OCI-M1 (cell line): ENCODE results near the gene MYH1.
"Not testable (repeated sequence)": the region's sequence is repeated elsewhere in the genome, so short reads cannot be mapped to it uniquely, and the experiment has no call there.

Experiments
- DNase-seq: peaks from one replicate; lab custom pipeline; 2025; lab: John Stamatoyannopoulos, UW

Gene MYH1

DNA sequence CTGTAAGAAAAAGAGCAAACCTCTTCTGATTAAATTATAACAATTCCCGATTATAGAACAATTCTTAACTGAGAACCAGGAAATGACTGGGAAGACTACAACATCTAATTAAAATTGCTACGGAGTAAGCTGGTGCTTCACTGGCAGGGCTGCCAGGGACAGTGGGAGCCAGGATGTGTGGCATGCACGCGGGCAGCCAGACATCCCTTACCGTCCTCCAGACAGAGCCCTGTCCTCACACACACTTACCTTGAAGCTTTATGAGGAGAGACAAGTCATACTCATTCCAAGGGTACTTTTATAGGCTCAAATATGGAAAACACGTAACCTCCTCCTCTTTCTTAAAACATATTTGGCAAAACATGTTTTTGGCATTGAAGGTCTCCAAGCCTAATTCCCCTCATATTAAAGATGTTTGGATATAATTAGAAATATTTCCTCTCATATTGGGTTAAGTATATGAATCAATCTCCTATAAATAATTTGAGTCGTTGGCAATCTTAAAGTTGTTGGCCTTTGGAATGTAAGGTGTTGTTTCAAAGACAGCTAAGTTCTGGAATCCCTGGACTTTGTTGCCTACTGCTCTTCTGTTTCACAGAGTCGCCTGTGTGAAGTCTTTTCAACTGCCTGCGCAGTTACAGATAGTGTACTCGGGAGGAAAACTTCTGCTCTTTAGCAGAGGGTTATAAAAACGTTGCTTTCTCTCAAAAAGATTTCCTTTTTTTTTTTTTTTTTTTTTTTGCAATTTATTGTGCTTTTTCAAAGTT lies at the start of gene MYH1:
TSS of gene MYH1 (minus strand) at position 272 of the 767 bp plus-strand sequence. CDS start 1,900 bp downstream, outside the sequence.
- no peak for DNase-seq

DNA sequence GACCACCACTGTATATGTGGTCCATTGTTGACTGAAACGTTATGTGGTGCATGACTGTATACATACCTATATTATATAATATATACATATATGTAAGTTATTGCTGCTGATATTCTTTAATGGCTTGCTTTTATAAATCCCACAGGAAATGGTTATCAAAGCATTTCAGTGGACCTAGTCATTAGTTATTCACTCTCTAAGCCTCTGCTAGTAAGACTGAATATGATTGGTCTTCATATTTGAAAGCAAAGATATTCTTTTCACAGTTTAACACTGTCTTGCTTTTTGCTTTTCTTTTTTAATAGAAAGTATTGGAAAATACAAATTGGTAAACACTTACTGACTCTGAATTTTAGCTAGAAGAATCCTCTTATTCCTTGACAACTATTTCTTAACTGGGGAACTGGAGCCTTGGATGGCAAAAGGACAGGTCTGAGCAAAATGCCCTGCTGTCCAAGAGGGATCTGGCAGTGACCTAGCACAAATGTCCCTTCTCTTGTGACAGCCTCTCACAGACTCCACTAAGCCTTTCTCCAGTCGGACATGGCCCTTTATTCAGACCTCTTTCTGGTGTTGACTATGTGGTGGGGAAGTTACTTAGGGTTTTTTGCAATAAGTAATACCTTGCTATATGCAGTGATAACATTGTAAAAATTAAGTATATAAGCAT lies 45.8 kb upstream of the MYH1 start:
- no peak for DNase-seq

DNA sequence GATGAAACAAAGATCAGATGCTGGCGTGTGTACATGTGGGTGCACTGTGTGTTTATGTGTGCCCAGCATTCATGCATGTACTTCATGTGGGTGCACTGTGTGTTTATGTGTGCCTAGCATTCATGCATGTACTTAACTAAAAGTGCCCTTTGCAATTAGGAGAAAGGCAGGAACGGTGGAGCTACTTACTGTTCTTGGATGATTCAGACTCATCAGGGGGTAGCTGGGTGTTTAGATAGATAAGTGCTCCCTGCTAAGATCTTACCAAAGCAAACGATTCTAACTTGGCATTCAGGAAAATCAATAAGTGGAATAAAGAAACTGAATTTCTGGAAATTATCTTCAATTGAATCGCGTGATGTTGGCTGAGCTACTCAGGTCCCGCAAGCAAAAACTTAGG lies 39.7 kb upstream of the MYH1 start:
- DNase-seq, result no peak

GRCh38 chr17:10557422-10557821 lies 39.1 kb upstream of the MYH1 start:
- peak; percentile 0 for DNase-seq

GRCh38 chr17:10556301-10557005 lies 38.1 kb upstream of the MYH1 start:
- DNase-seq, result peak; percentile 0

- DNase-seq, result no peak
Observed at GRCh38 chr17:10550014-10550413, 31.7 kb upstream of the MYH1 start.

DNA sequence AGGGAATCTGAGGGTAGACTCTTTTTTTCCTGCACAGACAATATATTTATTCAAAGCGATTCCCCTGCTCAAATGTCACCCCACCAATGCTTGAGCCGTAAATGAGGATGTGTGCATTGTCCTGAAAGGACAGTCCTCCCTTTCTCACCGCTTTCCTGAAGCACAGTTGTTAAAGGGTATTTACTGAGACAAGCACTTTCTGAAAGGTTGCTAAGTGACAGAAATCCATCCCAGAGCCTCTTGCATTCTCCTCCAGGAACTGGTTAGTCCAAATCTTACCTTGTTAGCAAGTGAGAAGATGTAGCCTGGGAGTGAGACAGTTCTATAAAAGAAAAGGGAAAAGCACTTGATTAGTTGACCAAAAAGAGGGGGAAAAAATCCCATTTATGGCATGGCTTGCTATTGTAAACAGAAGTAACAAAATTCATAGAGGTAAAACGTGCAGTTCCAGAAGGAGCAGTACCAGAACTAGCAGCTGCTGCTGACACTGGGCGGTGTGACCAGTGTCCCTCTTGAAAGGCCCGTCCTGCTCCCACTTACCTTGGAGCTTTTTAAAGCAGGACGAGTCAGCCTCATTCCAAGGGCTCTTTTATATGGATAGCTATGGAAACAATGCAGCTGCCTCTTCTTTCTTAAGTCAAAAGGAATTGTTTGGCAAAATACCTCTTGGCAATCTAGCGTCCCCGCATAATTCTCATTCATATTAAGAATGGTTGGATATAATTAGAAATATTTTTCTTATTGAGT lies 30.9 kb upstream of the MYH1 start, which contains the start of gene MYH2:
TSS of gene MYH2 (minus strand) at position 563 of the 747 bp plus-strand sequence. CDS start 1,738 bp downstream, outside the sequence.
- no peak for DNase-seq

- DNase-seq, result no peak
Observed at GRCh38 chr17:10547351-10547750, 29.0 kb upstream of the MYH1 start.

- DNase-seq, result not testable (repeated sequence)
Observed at GRCh38 chr17:10543486-10543885, 25.1 kb upstream of the MYH1 start.

- not testable (repeated sequence) for DNase-seq
Observed at GRCh38 chr17:10541179-10541578, 22.8 kb upstream of the MYH1 start.

DNA sequence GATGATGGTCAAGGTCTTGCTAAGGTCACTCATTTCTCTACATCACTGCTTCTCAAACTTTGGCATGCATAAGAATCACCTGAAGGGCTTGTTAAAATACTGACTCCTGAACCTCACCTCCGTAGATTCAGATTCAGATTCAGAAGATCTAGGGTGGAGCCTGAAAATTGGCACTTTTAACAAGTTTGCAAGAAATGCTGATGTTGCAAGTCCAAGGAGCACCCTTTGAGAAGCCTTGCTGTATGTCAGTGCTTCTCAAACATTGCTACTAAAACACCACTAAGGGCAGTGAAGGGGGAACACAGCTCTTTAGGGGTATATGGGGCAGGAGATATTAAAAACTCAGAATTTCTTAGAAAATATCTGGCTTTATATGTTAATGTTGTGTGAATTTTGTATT lies 13.7 kb upstream of the MYH1 start:
- DNase-seq, result no peak

GRCh38 chr17:10527419-10527818 lies 9.1 kb upstream of the MYH1 start:
- DNase-seq, result no peak

DNA sequence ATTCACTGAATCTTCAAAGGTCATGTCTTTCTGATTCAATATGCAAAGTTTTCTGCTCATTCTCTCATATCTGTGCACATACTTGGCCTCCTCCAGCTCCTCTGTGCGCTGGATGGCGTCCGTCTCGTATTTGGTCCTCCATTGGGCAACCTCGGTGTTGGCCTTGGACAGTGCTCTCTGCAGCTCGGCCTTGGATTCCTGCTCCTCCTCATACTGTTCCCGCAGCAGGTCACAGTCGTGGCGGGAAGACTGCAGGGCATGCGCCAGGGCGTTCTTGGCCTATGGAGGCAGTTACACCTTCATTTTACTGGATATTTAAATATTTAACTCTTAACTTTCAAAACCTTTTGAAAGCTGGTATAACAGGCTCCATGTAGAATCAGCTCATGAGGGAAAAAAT lies 8.2 kb upstream of the MYH1 start:
- no peak for DNase-seq

- no peak for DNase-seq
Observed at GRCh38 chr17:10523064-10523463, 4.7 kb upstream of the MYH1 start.

GRCh38 chr17:10521949-10522348 lies 3.6 kb upstream of the MYH1 start:
- DNase-seq, result no peak

- DNase-seq, result no peak
Observed at GRCh38 chr17:10516638-10517037, 1.7 kb downstream of the MYH1 start.

DNA sequence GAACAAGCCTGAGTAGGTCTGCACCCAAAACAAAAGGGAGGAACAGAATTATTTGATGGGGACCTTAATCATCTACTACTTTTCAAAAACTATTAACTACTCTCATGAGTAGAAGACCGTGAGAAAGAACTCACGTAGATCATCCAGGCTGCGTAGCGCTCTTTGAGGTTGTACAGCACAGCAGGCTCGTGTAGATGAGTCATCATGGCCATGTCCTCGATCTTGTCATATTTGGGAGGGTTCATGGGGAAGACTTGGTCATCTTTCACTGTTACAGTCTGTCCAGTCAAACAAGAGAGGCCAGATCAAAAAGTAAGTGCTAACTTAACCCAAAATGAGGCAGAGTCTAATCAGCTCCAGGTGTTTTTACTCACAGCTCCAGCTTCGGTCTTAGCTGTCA lies 2.3 kb downstream of the MYH1 start:
- no peak for DNase-seq

- no peak for DNase-seq
Observed at GRCh38 chr17:10513299-10514067, 4.9 kb downstream of the MYH1 start.

DNA sequence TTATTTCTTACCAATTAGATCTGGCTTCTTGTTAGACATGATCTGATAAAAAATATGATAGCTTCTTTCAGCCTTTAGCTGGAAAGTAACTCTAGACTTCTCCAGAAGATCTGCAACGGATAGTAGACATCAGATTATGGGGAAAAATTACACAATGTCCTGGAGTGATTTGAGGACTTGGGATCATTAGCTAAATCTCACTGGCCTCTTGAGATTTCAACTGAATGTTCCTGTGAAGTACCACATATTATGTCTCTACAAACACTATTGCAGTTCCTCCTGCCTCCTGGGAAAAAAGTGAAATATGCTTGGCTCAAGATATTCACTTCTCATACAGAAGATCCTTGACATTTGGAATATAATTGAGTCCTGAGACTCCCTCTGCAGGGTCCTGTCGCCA lies 5.5 kb downstream of the MYH1 start:
- no peak for DNase-seq

- DNase-seq, result no peak
Observed at GRCh38 chr17:10499950-10500349, 18.4 kb downstream of the MYH1 start.

- no peak for DNase-seq
Observed at GRCh38 chr17:10492004-10492403, 26.3 kb downstream of the MYH1 start.
